HG03571 (cell line): ENCODE data around the gene ZNF275.
"Not testable (repeated sequence)": the region's sequence is repeated elsewhere in the genome, so short reads cannot be mapped to it uniquely, and the experiment has no call there.

Source experiments
- ATAC-seq: cut with Tn5 transposase; IDR thresholded peaks from one replicate; pipeline ENCODE4 v1.9.1; 2021; ENCODE audit not compliant: unreplicated experiment

ZNF275 gene

GRCh38 chrX:153333821-153334653 is at the start of gene ZNF275:
ZNF275 (plus strand) TSS chrX:153334153; CDS start chrX:153336680, 2,527 bp downstream.
- peak; percentile 89 for ATAC-seq

- not testable (repeated sequence) for ATAC-seq
Measured at GRCh38 chrX:153285678-153286077, 48.3 kb upstream of the ZNF275 start.

- not testable (repeated sequence) for ATAC-seq
Measured at GRCh38 chrX:153288807-153289206, 45.1 kb upstream of the ZNF275 start.

- ATAC-seq = not testable (repeated sequence)
Measured at GRCh38 chrX:153293485-153294071, 40.4 kb upstream of the ZNF275 start.

GRCh38 chrX:153297376-153297775 is 36.6 kb upstream of the ZNF275 start:
- ATAC-seq = no peak

GRCh38 chrX:153299855-153300254 is 34.1 kb upstream of the ZNF275 start:
- no peak for ATAC-seq

GRCh38 chrX:153301746-153302145 is 32.2 kb upstream of the ZNF275 start:
- ATAC-seq = no peak

GRCh38 chrX:153302796-153303195 is 31.2 kb upstream of the ZNF275 start:
- no peak for ATAC-seq

GRCh38 chrX:153303276-153304262 is 30.4 kb upstream of the ZNF275 start:
- ATAC-seq = no peak

- ATAC-seq = no peak
Measured at GRCh38 chrX:153304988-153305736, 28.8 kb upstream of the ZNF275 start.

- no peak for ATAC-seq
Measured at GRCh38 chrX:153305972-153306371, 28.0 kb upstream of the ZNF275 start.

GRCh38 chrX:153306527-153307115 is 27.3 kb upstream of the ZNF275 start:
- no peak for ATAC-seq

GRCh38 chrX:153307276-153308178 is 26.4 kb upstream of the ZNF275 start:
- ATAC-seq = no peak

- ATAC-seq = no peak
Measured at GRCh38 chrX:153310901-153311300, 23.1 kb upstream of the ZNF275 start.

- ATAC-seq = no peak
Measured at GRCh38 chrX:153312041-153312440, 21.9 kb upstream of the ZNF275 start.

- ATAC-seq = no peak
Measured at GRCh38 chrX:153312842-153313241, 21.1 kb upstream of the ZNF275 start.

- ATAC-seq = no peak
Measured at GRCh38 chrX:153317306-153317705, 16.6 kb upstream of the ZNF275 start.

GRCh38 chrX:153317996-153318722 is 15.8 kb upstream of the ZNF275 start:
- no peak for ATAC-seq
